SK-N-SH (cell line): ENCODE results near the gene AKAP6. TPM values are rescaled to one million over a fixed set of nuclear protein-coding genes. Genes with fewer than 3 reads are reported as not detected.

ENCODE experiments used
- CTCF ChIA-PET: fragments of 300-600, 350-600 bp; formaldehyde crosslinking; extraction: SDS; loops from one replicate; lab custom pipeline; 2021; lab: Yijun Ruan, JAX
- POLR2A ChIA-PET: fragments of 350-600 bp; sonication (Branson Sonifier 250); formaldehyde crosslinking; extraction: SDS; loops from one replicate; lab custom pipeline; 2020; ENCODE audit warnings: antibody characterized with exemption, inconsistent platforms; lab: Yijun Ruan, JAX
- DNase-seq: peaks from one replicate; pipeline ENCODE4 v3.0.0; 2012
- H2AFZ ChIP-seq: fragments of 200-600 bp; sonication (generic); 2 replicates; pipeline ENCODE4 v1.8.1; 2016; ENCODE audit warnings: antibody characterized with exemption, mild to moderate bottlenecking, low read depth
- H3F3A ChIP-seq: fragments of 200-600 bp; sonication (generic); replicated peaks from 2 replicates; pipeline ENCODE3; 2016; ENCODE audit warnings: antibody characterized with exemption, mild to moderate bottlenecking; ENCODE audit not compliant: insufficient read depth
- H3K27ac ChIP-seq, 2 experiments: fragments of 200-500 bp in 1 of 2; fragments of 200-600 bp in 1 of 2; sonication (Bioruptor generic) in 1 of 2; sonication (generic), shearing (Covaris generic) in 1 of 2; 2 replicates each; pipeline versions ENCODE4 v1.5.1 to v1.6.1; 2014 to 2016; ENCODE audit warnings: low read depth in 2 of 2, inconsistent platforms in 1 of 2, low read length in 1 of 2, mild to moderate bottlenecking in 1 of 2, mixed read lengths in 1 of 2
- H3K27me3 ChIP-seq: fragments of 200-600 bp; sonication (generic), shearing (Covaris generic); 2 replicates; pipeline ENCODE4 v1.6.1; 2016; ENCODE audit warnings: mixed run types; ENCODE audit not compliant: insufficient read depth
- H3K36me3 ChIP-seq, 2 experiments: fragments of 200-500 bp in 1 of 2; fragments of 200-600 bp in 1 of 2; sonication (Bioruptor generic) in 1 of 2; sonication (generic) in 1 of 2; replicated peaks in 1 of 2; 2 replicates each; pipeline versions ENCODE3 to v1.5.1; 2014 to 2016; ENCODE audit warnings: low read length in 1 of 2, mild to moderate bottlenecking in 1 of 2; ENCODE audit not compliant: insufficient read depth in 2 of 2, control insufficient read depth in 1 of 2
- H3K4me1 ChIP-seq, 2 experiments: fragments of 200-500 bp in 1 of 2; fragments of 200-600 bp in 1 of 2; sonication (Bioruptor generic) in 1 of 2; sonication (generic), shearing (Covaris generic) in 1 of 2; 2 replicates each; pipeline versions ENCODE4 v1.5.1 to v1.6.1; 2014 to 2016; ENCODE audit warnings: low read depth in 1 of 2, low read length in 1 of 2, mixed run types in 1 of 2; ENCODE audit not compliant: insufficient read depth in 2 of 2, control insufficient read depth in 1 of 2
- H3K4me2 ChIP-seq: fragments of 200-600 bp; sonication (generic), shearing (Covaris generic); 2 replicates; pipeline ENCODE4 v1.6.1; 2017; ENCODE audit warnings: mixed run types
- H3K4me3 ChIP-seq, 2 experiments: fragments of 200-500 bp in 1 of 2; fragments of 200-600 bp in 1 of 2; sonication (Bioruptor generic) in 1 of 2; sonication (generic), shearing (Covaris generic) in 1 of 2; 2 replicates each; pipeline versions ENCODE4 v1.5.1 to v1.8.1; 2014 to 2016; ENCODE audit warnings: low read depth in 2 of 2, inconsistent platforms in 1 of 2, low read length in 1 of 2, mild to moderate bottlenecking in 1 of 2, mixed read lengths in 1 of 2, moderate library complexity in 1 of 2
- H3K79me2 ChIP-seq: fragments of 200-600 bp; sonication (generic); 2 replicates; pipeline ENCODE4 v1.8.1; 2017; ENCODE audit warnings: mild to moderate bottlenecking; ENCODE audit not compliant: insufficient read depth
- H3K9ac ChIP-seq: fragments of 200-600 bp; sonication (generic); 2 replicates; pipeline ENCODE4 v1.6.1; 2017; ENCODE audit warnings: mixed run types
- H3K9me2 ChIP-seq: fragments of 200-600 bp; sonication (generic); 2 replicates; pipeline ENCODE4 v1.6.1; 2017; ENCODE audit warnings: mixed run types
- H3K9me3 ChIP-seq: fragments of 200-600 bp; sonication (generic); 2 replicates; pipeline ENCODE4 v1.6.1; 2017; ENCODE audit warnings: mixed run types, mild to moderate bottlenecking, moderate library complexity
- H4K20me1 ChIP-seq: fragments of 200-600 bp; sonication (generic); 2 replicates; pipeline ENCODE4 v1.6.1; 2017; ENCODE audit warnings: mild to moderate bottlenecking, mixed run types; ENCODE audit not compliant: insufficient read depth
- CHD2 ChIP-seq: fragments of 150-350 bp; IDR thresholded peaks from 2 replicates; pipeline ENCODE4 v1.6.1; 2018; ENCODE audit warnings: low read length; ENCODE audit not compliant: partially characterized antibody
- EZH2phosphoT487 ChIP-seq: fragments of 200-600 bp; sonication (generic); IDR thresholded peaks from 2 replicates; pipeline ENCODE4 v1.6.1; 2017; ENCODE audit warnings: low read depth, mixed run types, mild to moderate bottlenecking, antibody characterized with exemption, moderate library complexity, borderline replicate concordance
- JUND ChIP-seq: IDR thresholded peaks from 2 replicates; pipeline ENCODE4 v1.4.0; 2012
- MEF2A ChIP-seq: IDR thresholded peaks from 2 replicates; pipeline ENCODE4 v1.4.0; 2012; ENCODE audit warnings: low read depth, borderline replicate concordance
- NRF1 ChIP-seq: IDR thresholded peaks from 2 replicates; pipeline ENCODE4 v1.6.1; 2012; ENCODE audit warnings: low read depth, mild to moderate bottlenecking, low read length
- PBX3 ChIP-seq: IDR thresholded peaks from 2 replicates; pipeline ENCODE4; 2012
- POLR2AphosphoS5 ChIP-seq: IDR thresholded peaks from 2 replicates; pipeline ENCODE4 v1.6.1; 2012; ENCODE audit warnings: low read depth, low read length
- RAD21 ChIP-seq: IDR thresholded peaks from 2 replicates; pipeline ENCODE4 v1.6.1; 2012; ENCODE audit warnings: mild to moderate bottlenecking, low read length
- RXRA ChIP-seq: IDR thresholded peaks from 2 replicates; pipeline ENCODE4 v1.4.0; 2012; ENCODE audit warnings: low read depth, mild to moderate bottlenecking, borderline replicate concordance
- SIN3A ChIP-seq: IDR thresholded peaks from 2 replicates; pipeline ENCODE4 v1.6.1; 2012; ENCODE audit warnings: low read depth, mild to moderate bottlenecking, low read length, moderate library complexity, borderline replicate concordance
- SMC3 ChIP-seq: IDR thresholded peaks from 2 replicates; pipeline ENCODE4 v1.6.1; 2012; ENCODE audit warnings: low read depth, low read length, improper control_type of control experiment
- TCF12 ChIP-seq: IDR thresholded peaks from 2 replicates; pipeline ENCODE4 v1.4.0; 2012
- WGBS: methylation state at CpG from one replicate; pipeline ENCODE4 v1.1.6; 2017; ENCODE audit warnings: low lambda C conversion rate; 5-methylcytosine and 5-hydroxymethylcytosine counted together
- polyA plus RNA-seq, 3 experiments: library from polyadenylated mRNA; depleted of rRNA; stranded (reverse); fragments of >200 nt; gene quantifications; 2 replicates each; pipeline ENCODE4 v1.2.3, GENCODE V29; 2012
- TF ChIP-seq, protein P1 (sequence below): fragments of 200-600 bp; sonication (generic); IDR thresholded peaks from 2 replicates; pipeline ENCODE4 v1.6.1; 2017; ENCODE audit warnings: antibody characterized with exemption, mild to moderate bottlenecking, moderate library complexity
- TF ChIP-seq, protein P2 (sequence below): IDR thresholded peaks from 2 replicates; pipeline ENCODE4 v1.4.0; 2012; ENCODE audit warnings: low read depth, borderline replicate concordance

AKAP6 gene
- polyA plus RNA-seq, 1 of the 3 experiments (the other 2 are of a cell fraction): 1.7 TPM

DNA sequence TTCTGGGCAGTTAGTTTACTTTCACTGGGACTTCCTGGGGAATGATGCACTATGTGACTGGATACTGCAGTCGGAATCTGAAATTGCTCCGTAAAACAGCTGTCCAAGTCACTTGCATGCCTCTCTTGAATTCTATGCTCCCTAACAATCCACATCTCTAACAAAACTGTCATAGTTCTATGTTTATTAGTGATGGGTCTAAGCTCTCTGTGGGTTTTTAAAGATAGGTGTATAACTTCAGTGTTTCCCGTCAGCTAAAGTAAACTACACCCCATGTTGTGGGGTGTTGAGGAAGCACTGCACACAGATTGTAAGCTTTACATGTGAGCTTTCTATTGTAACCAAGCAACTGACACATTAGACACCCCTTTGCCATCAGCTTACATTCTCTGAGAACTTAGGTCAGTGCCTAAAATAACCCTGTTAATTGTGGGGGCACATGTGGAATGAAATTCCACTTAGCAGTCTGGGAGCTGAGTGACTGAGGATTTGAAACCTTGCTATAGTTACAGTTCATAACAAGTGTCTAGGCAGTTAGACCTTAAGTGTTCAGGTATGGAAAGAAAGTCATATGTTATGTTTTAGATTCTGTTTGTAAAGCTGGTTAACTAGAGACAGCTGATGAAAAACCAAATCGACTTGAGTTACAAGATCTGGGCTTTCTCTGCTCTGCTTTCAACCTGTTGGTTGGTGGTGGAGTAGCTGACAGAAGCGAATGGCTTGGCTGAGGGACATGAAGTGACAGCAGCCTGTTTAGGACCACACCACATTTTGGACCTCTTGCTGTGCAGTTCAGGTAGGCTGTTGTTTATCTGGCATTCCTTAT lies 165.7 kb downstream of the AKAP6 start:
- H3F3A ChIP-seq: peaks cover 22% of the 10 kb centered on the region
- no peak for DNase-seq
- peak overlapping the region; percentile 31 to 46; a peak in 3 of 4 replicates for H3K4me3 ChIP-seq
- peak; percentile 45; the same call in 1 of the 2 replicates for TF ChIP-seq TCF12
- TF ChIP-seq MEF2A: peak; percentile 71; the same call in 1 of the 2 replicates
- TF ChIP-seq, protein P1, sequence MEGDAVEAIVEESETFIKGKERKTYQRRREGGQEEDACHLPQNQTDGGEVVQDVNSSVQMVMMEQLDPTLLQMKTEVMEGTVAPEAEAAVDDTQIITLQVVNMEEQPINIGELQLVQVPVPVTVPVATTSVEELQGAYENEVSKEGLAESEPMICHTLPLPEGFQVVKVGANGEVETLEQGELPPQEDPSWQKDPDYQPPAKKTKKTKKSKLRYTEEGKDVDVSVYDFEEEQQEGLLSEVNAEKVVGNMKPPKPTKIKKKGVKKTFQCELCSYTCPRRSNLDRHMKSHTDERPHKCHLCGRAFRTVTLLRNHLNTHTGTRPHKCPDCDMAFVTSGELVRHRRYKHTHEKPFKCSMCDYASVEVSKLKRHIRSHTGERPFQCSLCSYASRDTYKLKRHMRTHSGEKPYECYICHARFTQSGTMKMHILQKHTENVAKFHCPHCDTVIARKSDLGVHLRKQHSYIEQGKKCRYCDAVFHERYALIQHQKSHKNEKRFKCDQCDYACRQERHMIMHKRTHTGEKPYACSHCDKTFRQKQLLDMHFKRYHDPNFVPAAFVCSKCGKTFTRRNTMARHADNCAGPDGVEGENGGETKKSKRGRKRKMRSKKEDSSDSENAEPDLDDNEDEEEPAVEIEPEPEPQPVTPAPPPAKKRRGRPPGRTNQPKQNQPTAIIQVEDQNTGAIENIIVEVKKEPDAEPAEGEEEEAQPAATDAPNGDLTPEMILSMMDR: no peak
- TF ChIP-seq NRF1: no peak
- peak; percentile 23; the same call in 1 of the 2 replicates for TF ChIP-seq POLR2AphosphoS5
- 0 out of 2 replicates have a peak, but pooled peaks have one; percentile 39 for TF ChIP-seq PBX3
- TF ChIP-seq EZH2phosphoT487: no peak
- TF ChIP-seq SIN3A: no peak
- no peak for TF ChIP-seq SMC3
- no peak for TF ChIP-seq RAD21
- TF ChIP-seq, protein P2, sequence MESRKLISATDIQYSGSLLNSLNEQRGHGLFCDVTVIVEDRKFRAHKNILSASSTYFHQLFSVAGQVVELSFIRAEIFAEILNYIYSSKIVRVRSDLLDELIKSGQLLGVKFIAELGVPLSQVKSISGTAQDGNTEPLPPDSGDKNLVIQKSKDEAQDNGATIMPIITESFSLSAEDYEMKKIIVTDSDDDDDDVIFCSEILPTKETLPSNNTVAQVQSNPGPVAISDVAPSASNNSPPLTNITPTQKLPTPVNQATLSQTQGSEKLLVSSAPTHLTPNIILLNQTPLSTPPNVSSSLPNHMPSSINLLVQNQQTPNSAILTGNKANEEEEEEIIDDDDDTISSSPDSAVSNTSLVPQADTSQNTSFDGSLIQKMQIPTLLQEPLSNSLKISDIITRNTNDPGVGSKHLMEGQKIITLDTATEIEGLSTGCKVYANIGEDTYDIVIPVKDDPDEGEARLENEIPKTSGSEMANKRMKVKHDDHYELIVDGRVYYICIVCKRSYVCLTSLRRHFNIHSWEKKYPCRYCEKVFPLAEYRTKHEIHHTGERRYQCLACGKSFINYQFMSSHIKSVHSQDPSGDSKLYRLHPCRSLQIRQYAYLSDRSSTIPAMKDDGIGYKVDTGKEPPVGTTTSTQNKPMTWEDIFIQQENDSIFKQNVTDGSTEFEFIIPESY: no peak
- TF ChIP-seq JUND: no peak
- no peak for TF ChIP-seq CHD2
- TF ChIP-seq RXRA: no peak
- TF ChIP-seq, all 33 proteins: peak for 4
- Histone ChIP-seq H3K27me3 (no peaks in the 10 kb centered on the region), H4K20me1 (no peaks in the 10 kb centered on the region), H3K9me3 (no peaks in the 10 kb centered on the region), H3K9ac (peak overlapping the region; percentile 62), H3K79me2 (peaks cover 30% of the 10 kb centered on the region; the same call in 1 of the 2 replicates), H3K9me2 (no peaks in the 10 kb centered on the region), H3K27ac (peak overlapping the region; percentile 73 to 82), H3K36me3 (peaks cover 0 to 7% of the 10 kb centered on the region in 2 experiments), H3K4me1 (peaks cover 6 to 13% of the 10 kb centered on the region in 2 experiments), H2AFZ (no peak overlapping the region), H3K4me2 (peak overlapping the region; percentile 70)
- POLR2A ChIA-PET: no interaction called here
- 65% methylated on average over 5 of the region's 5 CpGs for WGBS
- CTCF ChIA-PET: interaction anchor here (0.8 to 2.1 kb wide), 5 partner anchors 13 to 240 kb away, joined by 3 to 6 read pairs (median 4); no protein-coding TSS in a partner anchor
